ENCODE data around the gene ADAMTS17. TPM values are rescaled to one million over a fixed set of nuclear protein-coding genes. Genes with fewer than 3 reads are reported as not detected.

ADAMTS17 gene
- total RNA-seq, 2 donors from 2014 or later, result 4.0 to 6.8 TPM

- DNase-seq (ENCODE audit: low spot score), result peak; percentile 75
- intact Hi-C loops (cut with DNase I), result loop anchor here in 1 of 2 donors (10.0 kb wide), 1 partner anchor 201 kb away; no protein-coding TSS in a partner anchor
Observed at GRCh38 chr15:100113351-100114080, 228.3 kb downstream of the ADAMTS17 start.

DNA sequence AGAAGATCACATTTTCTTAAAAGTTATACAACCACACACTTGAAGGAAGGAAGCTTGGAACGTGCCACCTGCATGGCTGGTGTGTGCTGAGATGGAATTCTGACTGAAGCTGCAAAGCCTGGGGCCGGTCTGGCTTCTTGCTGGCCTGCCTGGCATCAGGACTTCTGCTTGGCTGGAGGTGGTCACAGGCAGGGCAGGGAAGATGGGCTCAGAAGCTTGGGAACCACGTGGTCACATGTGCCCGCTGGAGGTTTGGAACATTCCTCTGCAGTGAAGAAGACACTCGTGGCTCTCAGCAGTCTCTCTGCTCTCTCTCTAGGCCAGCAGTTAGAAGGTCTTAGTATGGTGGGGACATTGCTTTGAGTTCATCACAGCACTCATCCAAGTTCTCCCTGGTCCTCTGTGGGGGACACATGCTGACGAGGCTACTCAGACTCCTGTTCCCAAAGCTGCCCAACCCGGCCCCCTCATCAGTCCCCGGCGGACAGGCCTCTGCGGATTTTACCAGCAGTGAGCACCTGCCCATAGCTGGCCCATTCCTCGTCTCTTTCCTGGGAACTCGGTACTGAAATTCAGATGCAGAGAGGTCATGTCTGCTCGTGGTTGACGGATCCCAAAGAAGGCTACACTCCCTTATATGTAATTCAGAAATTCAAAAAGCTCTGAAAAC, 229.0 kb downstream of the ADAMTS17 start:
- intact Hi-C loops (cut with DNase I), result loop anchor here in 1 of 2 donors (10.0 kb wide), 1 partner anchor 202 kb away; no protein-coding TSS in a partner anchor
- peak; percentile 64 for DNase-seq (ENCODE audit: low spot score)

- intact Hi-C loops (cut with DNase I), result loop anchor here in 1 of 2 donors (10.0 kb wide), 1 partner anchor 203 kb away; no protein-coding TSS in a partner anchor
- peak; percentile 62 for DNase-seq (ENCODE audit: low spot score)
Observed at GRCh38 chr15:100112061-100112420, 229.7 kb downstream of the ADAMTS17 start.

- DNase-seq (ENCODE audit: low spot score), result peak; percentile 90
Observed at GRCh38 chr15:100111125-100112060, 230.4 kb downstream of the ADAMTS17 start.

DNA sequence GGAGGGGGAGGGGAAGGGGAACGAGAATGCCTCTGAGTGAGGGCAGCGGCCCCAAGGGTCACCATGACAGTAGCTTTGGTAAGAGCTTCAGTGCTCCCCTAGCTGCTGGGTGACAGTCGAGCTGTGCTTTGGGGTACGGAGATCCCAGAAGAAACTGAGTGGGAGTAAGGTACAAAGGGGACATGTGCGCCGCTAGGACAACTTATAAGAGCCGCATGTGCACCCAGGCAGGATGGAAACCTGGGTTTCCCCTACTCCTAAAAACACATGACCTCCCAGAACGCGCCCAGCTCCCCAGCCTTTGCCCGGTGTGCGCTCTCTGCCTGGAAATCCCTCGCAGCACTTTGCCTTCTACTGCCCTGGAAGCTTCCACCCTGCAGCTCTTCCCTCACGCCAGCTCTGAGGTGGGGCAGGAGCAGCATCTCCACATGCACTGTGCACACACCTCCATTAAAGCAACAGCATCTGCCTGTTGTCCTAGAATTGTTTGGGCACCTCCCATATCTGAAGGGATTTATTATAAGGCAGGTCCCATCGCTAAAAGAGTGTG, 232.2 kb downstream of the ADAMTS17 start:
- intact Hi-C loops (cut with DNase I), result loop anchor here (5.0 to 10.0 kb wide), 3 partner anchors 175 to 1087 kb away; no protein-coding TSS in a partner anchor
- DNase-seq (ENCODE audit: low spot score), result peak; percentile 42

More at GRCh38 chr15:100111125-100112060, 230.4 kb downstream of the ADAMTS17 start:
- intact Hi-C loops (cut with DNase I), result loop anchor here in 1 of 2 donors (10.0 kb wide), 1 partner anchor 203 kb away; no protein-coding TSS in a partner anchor

GRCh38 chr15:100108846-100109245, 232.9 kb downstream of the ADAMTS17 start:
- DNase-seq (ENCODE audit: low spot score), result peak; percentile 57
- intact Hi-C loops (cut with DNase I), result loop anchor here in 1 of 2 donors (5.0 to 10.0 kb wide), 2 partner anchors 174 to 1087 kb away; no protein-coding TSS in a partner anchor

DNA sequence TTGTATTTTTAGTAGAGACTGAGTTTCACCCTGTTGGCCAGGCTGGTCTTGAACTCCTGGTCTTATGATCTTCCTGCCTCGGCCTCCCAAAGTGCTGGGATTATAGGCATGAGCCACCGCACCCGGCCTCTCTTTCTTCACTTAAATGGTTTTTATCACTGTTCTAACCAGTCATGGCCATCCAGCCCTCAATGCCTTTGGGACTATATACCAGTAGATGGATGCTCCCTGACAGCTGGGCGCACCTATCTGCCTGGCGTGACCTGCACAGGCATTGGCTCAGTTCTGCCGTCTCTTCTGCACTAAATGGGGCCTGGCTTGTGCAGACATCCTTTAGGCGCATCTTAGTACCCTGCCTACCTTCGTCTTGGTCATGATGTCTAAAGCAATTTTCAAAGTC, 233.4 kb downstream of the ADAMTS17 start:
- intact Hi-C loops (cut with DNase I), result loop anchor here in 1 of 2 donors (5.0 to 10.0 kb wide), 2 partner anchors 174 to 1086 kb away; no protein-coding TSS in a partner anchor
- peak; percentile 25 for DNase-seq (ENCODE audit: low spot score)

- intact Hi-C loops (cut with DNase I), result loop anchor here in 1 of 2 donors (5.0 to 10.0 kb wide), 2 partner anchors 173 to 1085 kb away; no protein-coding TSS in a partner anchor
- DNase-seq (ENCODE audit: low spot score), result peak; percentile 55
Observed at GRCh38 chr15:100107606-100108225, 234.1 kb downstream of the ADAMTS17 start.

DNA sequence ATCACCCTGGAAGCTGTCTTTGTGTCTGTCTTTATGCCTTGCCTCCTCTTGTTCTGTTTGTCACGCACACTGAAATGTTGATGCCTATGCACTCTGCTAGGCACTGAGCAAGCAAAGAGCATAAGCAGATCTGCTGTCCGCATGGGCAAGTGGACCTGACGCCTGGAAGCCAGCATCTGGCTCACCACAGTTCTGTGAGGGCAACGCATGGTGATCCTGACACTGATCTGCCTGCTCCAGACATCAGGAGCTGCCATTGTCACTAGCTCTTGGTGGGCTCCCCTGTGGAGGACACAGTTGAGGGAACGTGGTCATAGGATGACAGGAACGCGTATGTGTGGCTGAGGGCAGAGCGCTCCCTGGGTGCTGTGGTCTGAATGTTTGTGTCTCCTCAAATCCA, 234.6 kb downstream of the ADAMTS17 start:
- intact Hi-C loops (cut with DNase I), result loop anchor here in 1 of 2 donors (5.0 to 10.0 kb wide), 2 partner anchors 172 to 1085 kb away; no protein-coding TSS in a partner anchor
- peak; percentile 41 for DNase-seq (ENCODE audit: low spot score)

DNA sequence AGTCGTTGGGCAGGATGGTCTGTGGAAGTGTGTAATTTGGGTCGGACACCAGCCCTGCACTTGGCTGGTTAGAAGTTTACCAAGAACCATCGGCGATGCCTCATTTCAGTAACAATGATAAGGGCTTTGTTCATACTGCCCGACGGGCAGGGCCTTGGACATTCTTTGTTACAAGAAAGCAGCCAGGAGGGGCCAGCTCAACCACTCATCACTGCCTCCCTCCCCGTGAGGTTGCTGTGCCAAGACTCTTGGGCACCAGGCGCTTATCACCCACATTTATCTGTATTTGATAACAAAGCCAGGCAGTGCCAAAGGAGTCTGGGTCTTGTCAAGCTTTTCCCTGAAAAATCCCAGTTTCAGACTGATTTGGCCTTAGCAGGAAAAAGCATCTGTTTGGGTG, 235.0 kb downstream of the ADAMTS17 start:
- intact Hi-C loops (cut with DNase I), result loop anchor here in 1 of 2 donors (5.0 to 10.0 kb wide), 2 partner anchors 172 to 1084 kb away; no protein-coding TSS in a partner anchor
- peak; percentile 36 for DNase-seq (ENCODE audit: low spot score)

GRCh38 chr15:100105101-100105500, 236.7 kb downstream of the ADAMTS17 start:
- peak; percentile 42 for DNase-seq (ENCODE audit: low spot score)
- intact Hi-C loops (cut with DNase I), result loop anchor here in 1 of 2 donors (5.0 to 10.0 kb wide), 2 partner anchors 170 to 1083 kb away; no protein-coding TSS in a partner anchor

DNA sequence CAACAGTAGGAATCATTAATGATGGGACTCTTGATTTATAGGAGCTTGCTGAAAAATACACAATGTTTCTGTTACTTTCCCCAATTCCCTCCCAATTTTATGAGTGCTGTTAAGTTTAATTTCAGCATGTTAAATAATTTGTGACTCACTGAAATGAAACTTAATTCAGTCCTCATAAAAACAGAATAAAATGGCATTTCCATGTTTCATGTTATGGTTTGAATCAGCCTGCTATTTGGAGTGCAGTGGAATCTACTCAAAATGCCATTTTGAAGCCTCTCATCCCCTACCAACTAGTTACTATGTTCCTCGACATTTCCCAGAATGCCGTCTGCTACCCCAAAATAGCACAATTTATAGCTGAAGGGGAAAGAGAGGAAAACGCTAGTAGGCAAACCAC, 237.5 kb downstream of the ADAMTS17 start:
- no peak for DNase-seq (ENCODE audit: low spot score)
- intact Hi-C loops (cut with DNase I), result loop anchor here in 1 of 2 donors (10.0 kb wide), 1 partner anchor 169 kb away; no protein-coding TSS in a partner anchor

DNA sequence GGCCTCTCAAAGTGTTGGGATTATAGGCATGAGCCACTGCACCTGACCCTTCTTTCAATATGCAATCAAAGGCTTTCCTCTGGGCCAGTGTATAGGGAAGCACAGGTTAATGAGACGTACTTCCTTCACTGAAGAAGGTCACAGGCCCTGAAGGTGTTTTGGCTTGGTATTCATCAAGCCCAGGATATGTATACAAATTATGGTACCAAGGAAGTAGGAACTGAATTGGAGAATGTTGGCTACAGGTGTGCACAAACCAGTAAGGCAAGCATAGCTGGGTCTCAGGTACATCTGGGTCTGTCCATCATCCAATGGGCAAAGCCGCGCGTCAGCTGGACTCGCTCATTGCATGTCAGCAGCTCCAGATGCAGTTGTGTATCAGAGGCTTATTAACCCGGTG, 237.9 kb downstream of the ADAMTS17 start:
- peak; percentile 24 for DNase-seq (ENCODE audit: low spot score)
- intact Hi-C loops (cut with DNase I), result loop anchor here in 1 of 2 donors (10.0 kb wide), 1 partner anchor 169 kb away; no protein-coding TSS in a partner anchor

DNA sequence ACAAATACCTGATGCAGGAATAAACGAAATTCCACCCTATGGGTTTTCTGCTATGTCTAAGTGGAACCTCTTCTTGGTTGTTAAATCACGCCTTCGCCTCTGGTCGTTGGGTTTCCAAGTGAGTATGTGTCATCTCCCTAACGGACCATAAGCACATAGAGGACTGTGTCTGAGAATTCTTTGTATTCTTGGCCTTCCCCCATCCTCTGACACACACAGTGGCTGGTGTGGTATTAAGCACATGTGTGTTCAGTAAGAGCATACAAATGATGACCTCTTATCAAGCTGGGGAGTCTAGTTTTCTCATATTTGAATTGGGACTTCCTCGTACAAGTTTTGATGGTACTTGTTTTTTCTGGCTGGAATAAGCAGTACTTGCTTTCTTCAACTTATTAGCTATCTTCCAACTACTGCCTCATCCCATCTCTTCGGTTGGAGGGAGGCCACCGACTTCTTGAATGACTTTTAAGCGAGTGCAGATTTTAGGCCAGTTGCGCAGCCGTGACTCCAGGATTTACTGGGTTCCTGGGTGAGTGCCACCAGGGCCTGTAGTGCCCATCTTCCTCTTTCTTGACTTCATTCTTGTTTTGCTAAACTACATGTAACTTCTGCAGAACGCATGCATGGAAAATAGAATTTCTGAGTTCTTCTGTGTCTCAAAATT, 240.2 kb downstream of the ADAMTS17 start:
- intact Hi-C loops (cut with DNase I), result loop anchor here in 1 of 2 donors (10.0 kb wide), 1 partner anchor 167 kb away; no protein-coding TSS in a partner anchor
- DNase-seq (ENCODE audit: low spot score), result peak; percentile 82

- intact Hi-C loops (cut with DNase I), result loop anchor here in 1 of 2 donors (10.0 kb wide), 1 partner anchor 166 kb away; no protein-coding TSS in a partner anchor
- peak; percentile 24 for DNase-seq (ENCODE audit: low spot score)
Observed at GRCh38 chr15:100100926-100101325, 240.8 kb downstream of the ADAMTS17 start.

GRCh38 chr15:100099976-100100375, 241.8 kb downstream of the ADAMTS17 start:
- DNase-seq (ENCODE audit: low spot score), result no peak
- intact Hi-C loops (cut with DNase I), result loop anchor here in 1 of 2 donors (10.0 kb wide), 1 partner anchor 165 kb away; no protein-coding TSS in a partner anchor

DNA sequence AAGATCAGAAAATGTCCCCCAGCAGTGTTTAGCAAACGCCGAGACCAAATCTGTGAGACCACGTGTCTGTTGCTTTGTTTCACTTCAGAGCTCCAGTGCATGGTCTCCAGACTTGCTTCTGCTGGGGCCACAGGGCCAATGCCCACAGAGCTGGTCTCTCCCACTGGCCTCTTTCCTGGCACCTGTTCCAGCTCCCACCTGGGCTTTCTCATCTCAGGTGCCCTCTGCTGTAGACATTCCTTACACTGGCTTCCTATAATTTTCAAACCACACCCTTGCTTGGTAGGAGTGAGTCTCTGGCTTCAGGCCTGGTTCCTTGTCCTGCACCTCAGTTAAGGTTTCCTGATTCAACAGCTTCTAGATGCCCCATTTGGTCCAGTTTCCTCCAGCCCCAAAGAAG, 243.1 kb downstream of the ADAMTS17 start:
- no peak for DNase-seq (ENCODE audit: low spot score)
- intact Hi-C loops (cut with DNase I), result no loop called here
